ENCODE data around the gene SPON1. TPM values are rescaled to one million over a fixed set of nuclear protein-coding genes. Genes with fewer than 3 reads are reported as not detected.

Gene SPON1
- total RNA-seq, 1 experiment from 2014 or later = 46.9 TPM

DNA sequence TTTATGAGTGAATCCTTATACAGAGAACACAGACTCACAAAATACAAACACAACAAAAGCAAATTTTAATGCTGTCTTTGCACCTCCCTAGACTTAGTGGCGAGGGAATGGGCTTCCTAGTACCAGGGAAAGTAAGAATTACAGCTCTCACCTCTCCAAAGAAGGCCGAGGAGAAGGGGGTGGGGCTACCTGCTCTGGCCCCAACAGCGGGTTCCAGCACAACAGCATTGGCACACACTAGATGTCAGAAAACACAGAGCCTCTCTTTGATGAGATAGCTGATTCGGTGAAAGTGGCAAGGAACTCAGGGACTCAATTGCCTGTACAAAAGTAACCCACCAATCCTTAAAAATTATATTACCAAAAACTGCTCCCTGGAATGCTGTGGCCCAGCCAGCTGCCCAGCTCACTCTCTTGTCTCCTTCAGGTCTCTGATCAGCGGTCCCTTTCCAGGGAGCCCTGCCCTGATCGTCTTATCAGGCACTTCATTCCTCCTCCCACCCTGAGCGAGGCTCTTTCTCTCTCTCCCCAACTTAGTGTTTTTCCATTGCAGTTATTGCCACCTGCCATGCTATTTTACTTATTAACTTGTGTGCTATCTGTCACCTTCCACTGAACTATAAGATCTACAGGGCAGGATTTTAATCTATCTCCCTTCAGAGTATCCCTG, 30.7 kb downstream of the SPON1 start:
- peak overlapping the region; percentile 79 for H3K27ac Mint-ChIP-seq (ENCODE audit: unreplicated experiment)
- ChIA-PET CTCF (interaction anchor here (0.7 to 1.0 kb wide), 2 partner anchors 31 to 39 kb away, joined by 3 read pairs; partner anchors contain the start of gene SPON1), POLR2A (no interaction called here)

GRCh38 chr11:13997881-13998280, 35.4 kb downstream of the SPON1 start:
- no peak for DNase-seq
- Mint-ChIP-seq H3K4me3 (ENCODE audit: unreplicated experiment) (no peak overlapping the region), H3K36me3 (ENCODE audit: insufficient read depth, unreplicated experiment) (peaks cover 6% of the 10 kb centered on the region), H3K27me3 (ENCODE audit: insufficient read depth, unreplicated experiment) (no peaks in the 10 kb centered on the region), H3K4me1 (ENCODE audit: low read depth, unreplicated experiment) (peaks cover 14% of the 10 kb centered on the region), H3K27ac (ENCODE audit: unreplicated experiment) (no peak overlapping the region), H3K9me3 (ENCODE audit: unreplicated experiment) (peaks cover 29% of the 10 kb centered on the region)
- no TSS peak for BruUV-seq (replicated peaks)
- no peaks in the 10 kb centered on the region for H3K27me3 ChIP-seq (replicated peaks; ENCODE audit: control insufficient read depth, insufficient read depth, low read length)
- ChIA-PET POLR2A (no interaction called here), CTCF (no interaction called here)
- peaks cover 27% of the 10 kb centered on the region for H3K4me1 ChIP-seq
- intact Hi-C loops (cut with micrococcal nuclease; ENCODE audit: unreplicated experiment) = no loop called here
- H3K36me3 ChIP-seq (ENCODE audit: control insufficient read depth, insufficient read depth, low read length) = no peaks in the 10 kb centered on the region
- no peak overlapping the region for H3K4me3 ChIP-seq (ENCODE audit: low read depth, low read length)
- H3K9me3 ChIP-seq = peaks cover 11% of the 10 kb centered on the region; the same call in 1 of the 2 replicates
- TF ChIP-seq, protein P1, sequence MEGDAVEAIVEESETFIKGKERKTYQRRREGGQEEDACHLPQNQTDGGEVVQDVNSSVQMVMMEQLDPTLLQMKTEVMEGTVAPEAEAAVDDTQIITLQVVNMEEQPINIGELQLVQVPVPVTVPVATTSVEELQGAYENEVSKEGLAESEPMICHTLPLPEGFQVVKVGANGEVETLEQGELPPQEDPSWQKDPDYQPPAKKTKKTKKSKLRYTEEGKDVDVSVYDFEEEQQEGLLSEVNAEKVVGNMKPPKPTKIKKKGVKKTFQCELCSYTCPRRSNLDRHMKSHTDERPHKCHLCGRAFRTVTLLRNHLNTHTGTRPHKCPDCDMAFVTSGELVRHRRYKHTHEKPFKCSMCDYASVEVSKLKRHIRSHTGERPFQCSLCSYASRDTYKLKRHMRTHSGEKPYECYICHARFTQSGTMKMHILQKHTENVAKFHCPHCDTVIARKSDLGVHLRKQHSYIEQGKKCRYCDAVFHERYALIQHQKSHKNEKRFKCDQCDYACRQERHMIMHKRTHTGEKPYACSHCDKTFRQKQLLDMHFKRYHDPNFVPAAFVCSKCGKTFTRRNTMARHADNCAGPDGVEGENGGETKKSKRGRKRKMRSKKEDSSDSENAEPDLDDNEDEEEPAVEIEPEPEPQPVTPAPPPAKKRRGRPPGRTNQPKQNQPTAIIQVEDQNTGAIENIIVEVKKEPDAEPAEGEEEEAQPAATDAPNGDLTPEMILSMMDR (IDR thresholded peaks at IDR 0.05; ENCODE audit: insufficient read depth in 1 of 2, low read depth in 1 of 2, low read length in 1 of 2, severe bottlenecking in 1 of 2, unreplicated experiment in 1 of 2) = no peak

More for the DNA sequence above, 30.7 kb downstream of the SPON1 start:
- TF ChIP-seq, protein P1 (IDR thresholded peaks at IDR 0.05; ENCODE audit: insufficient read depth in 1 of 2, low read depth in 1 of 2, low read length in 1 of 2, severe bottlenecking in 1 of 2, unreplicated experiment in 1 of 2) = no peak
- Mint-ChIP-seq H3K4me1 (ENCODE audit: low read depth, unreplicated experiment) (peaks cover 29% of the 10 kb centered on the region), H3K27me3 (ENCODE audit: insufficient read depth, unreplicated experiment) (no peaks in the 10 kb centered on the region), H3K9me3 (ENCODE audit: unreplicated experiment) (peaks cover 27% of the 10 kb centered on the region), H3K4me3 (ENCODE audit: unreplicated experiment) (peak overlapping the region; percentile 62), H3K36me3 (ENCODE audit: insufficient read depth, unreplicated experiment) (no peaks in the 10 kb centered on the region)
- Histone ChIP-seq H3K4me3 (ENCODE audit: low read depth, low read length) (no peak overlapping the region), H3K9me3 (no peaks in the 10 kb centered on the region), H3K36me3 (ENCODE audit: control insufficient read depth, insufficient read depth, low read length) (no peaks in the 10 kb centered on the region), H3K4me1 (peaks cover 46% of the 10 kb centered on the region), H3K27me3 (replicated peaks; ENCODE audit: control insufficient read depth, insufficient read depth, low read length) (no peaks in the 10 kb centered on the region)
- intact Hi-C loops (cut with micrococcal nuclease; ENCODE audit: unreplicated experiment) = loop anchor here (2.0 kb wide), 2 partner anchors 20 to 28 kb away; no protein-coding TSS in a partner anchor
- DNase-seq = peak; percentile 45 to 71
- BruUV-seq (replicated peaks) = TSS peak; percentile 83

DNA sequence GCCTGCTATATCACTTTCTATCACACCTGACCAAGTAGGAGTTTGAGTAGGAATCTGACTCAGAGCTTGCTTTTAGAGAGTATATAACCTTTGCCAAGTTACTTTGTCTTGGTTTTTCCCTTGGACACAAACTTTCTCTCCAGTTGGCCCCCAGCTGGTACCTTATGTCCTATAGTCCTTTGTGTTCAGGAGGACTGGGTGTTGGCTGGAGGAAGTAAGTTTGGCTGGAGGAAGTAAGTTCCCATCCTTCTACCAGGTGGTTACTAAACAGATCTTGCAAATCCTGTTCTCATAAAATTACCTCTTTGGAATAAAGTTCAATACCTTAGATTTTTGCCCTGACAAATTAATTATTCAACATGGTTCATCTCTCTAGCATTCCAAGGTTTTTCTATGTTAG, 37.2 kb downstream of the SPON1 start:
- Histone ChIP-seq H3K9me3 (peaks cover 11% of the 10 kb centered on the region; the same call in 1 of the 2 replicates), H3K4me3 (ENCODE audit: low read depth, low read length) (no peak overlapping the region), H3K36me3 (ENCODE audit: control insufficient read depth, insufficient read depth, low read length) (no peaks in the 10 kb centered on the region), H3K4me1 (peaks cover 10% of the 10 kb centered on the region; the same call in 1 of the 2 replicates), H3K27me3 (replicated peaks; ENCODE audit: control insufficient read depth, insufficient read depth, low read length) (no peaks in the 10 kb centered on the region)
- POLR2A ChIA-PET = no interaction called here
- TF ChIP-seq, protein P1 (IDR thresholded peaks at IDR 0.05; ENCODE audit: insufficient read depth in 1 of 2, low read depth in 1 of 2, low read length in 1 of 2, severe bottlenecking in 1 of 2, unreplicated experiment in 1 of 2) = no peak
- no TSS peak for BruUV-seq (replicated peaks)
- no peak for DNase-seq
- CTCF ChIA-PET = no interaction called here
- Mint-ChIP-seq H3K27ac (ENCODE audit: unreplicated experiment) (no peak overlapping the region), H3K27me3 (ENCODE audit: insufficient read depth, unreplicated experiment) (no peaks in the 10 kb centered on the region), H3K4me3 (ENCODE audit: unreplicated experiment) (no peak overlapping the region), H3K9me3 (ENCODE audit: unreplicated experiment) (peaks cover 43% of the 10 kb centered on the region), H3K36me3 (ENCODE audit: insufficient read depth, unreplicated experiment) (peaks cover 6% of the 10 kb centered on the region), H3K4me1 (ENCODE audit: low read depth, unreplicated experiment) (peaks cover 7% of the 10 kb centered on the region)
- intact Hi-C loops (cut with micrococcal nuclease; ENCODE audit: unreplicated experiment) = no loop called here
